ENCODE results near the gene TMEM87B. TPM values are rescaled to one million over a fixed set of nuclear protein-coding genes. Genes with fewer than 3 reads are reported as not detected.

TMEM87B gene
- total RNA-seq, 1 experiment from 2014 or later: 14.8 TPM

DNA sequence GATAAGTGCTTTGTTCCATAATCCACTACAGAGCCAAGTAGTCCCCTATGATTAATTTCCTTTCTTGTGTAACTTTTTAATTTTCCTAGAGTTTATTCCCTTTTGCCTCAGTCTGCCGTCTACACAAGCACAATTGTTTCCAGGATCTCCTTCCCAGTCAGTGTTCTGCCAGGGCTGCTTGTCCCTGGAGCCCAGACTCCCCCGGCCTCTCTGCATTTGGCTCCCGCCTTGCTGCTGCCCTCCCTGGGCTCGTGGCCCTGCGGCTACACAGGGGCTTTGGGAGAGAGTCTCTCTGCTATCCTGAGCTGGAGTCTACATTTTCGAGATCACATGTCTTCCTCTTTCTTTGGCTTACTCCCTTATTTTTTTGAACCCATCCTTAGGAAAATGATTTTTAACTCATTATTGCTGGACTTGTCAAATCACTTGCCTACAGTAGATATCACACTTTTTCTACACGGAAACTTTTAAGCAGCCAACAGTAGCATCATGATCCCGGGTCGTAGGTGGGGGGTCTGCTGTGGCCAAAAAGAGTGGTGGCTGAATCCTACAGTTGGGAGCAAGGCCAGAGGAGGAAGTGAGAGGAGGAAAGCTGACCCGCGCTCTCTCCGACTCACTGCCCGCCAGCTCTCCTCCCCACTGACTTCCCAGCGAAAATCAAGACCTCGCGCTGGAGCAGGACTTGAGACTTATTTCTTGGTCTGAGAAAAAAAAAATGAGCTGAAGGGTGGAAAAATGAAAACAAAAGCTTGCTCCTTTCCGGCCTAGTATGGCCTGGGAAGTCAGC, 92.5 kb downstream of the TMEM87B start:
- CTCF ChIA-PET: no interaction called here

More for the DNA sequence above, 92.5 kb downstream of the TMEM87B start:
- intact Hi-C loops (cut with micrococcal nuclease): no loop called here
- DNase-seq (ENCODE audit: low read depth, low spot score) (no peak), ATAC-seq (no peak)
- H3K9ac ChIP-seq (ENCODE audit: low read length): no peak overlapping the region
- POLR2A ChIA-PET: no interaction called here
- H3K36me3 ChIP-seq (ENCODE audit: control insufficient read depth in 1 of 2, insufficient read depth in 2 of 2, low read length in 2 of 2): no peaks in the 10 kb centered on the region
- no peaks in the 10 kb centered on the region for H3K27me3 ChIP-seq (ENCODE audit: insufficient read depth, low read length)
- no peaks in the 10 kb centered on the region for H3K9me3 ChIP-seq (ENCODE audit: control insufficient read depth in 1 of 2, insufficient read depth in 1 of 2, low read depth in 1 of 2, low read length in 2 of 2)
- H3K4me1 ChIP-seq (ENCODE audit: control insufficient read depth in 1 of 2, insufficient read depth in 2 of 2, low read length in 2 of 2): no peaks in the 10 kb centered on the region
- TF ChIP-seq EGR1 (IDR thresholded peaks at IDR 0.05; ENCODE audit: low read depth): no peak
- no peak for TF ChIP-seq REST (IDR thresholded peaks at IDR 0.05; ENCODE audit: low read depth)
- no peak for TF ChIP-seq POLR2A (IDR thresholded peaks at IDR 0.05; ENCODE audit: borderline replicate concordance, extremely low read depth, insufficient read depth, insufficient read length)
- TF ChIP-seq FOSL1 (IDR thresholded peaks at IDR 0.05; ENCODE audit: low read depth): no peak
- no peak for TF ChIP-seq JUND (IDR thresholded peaks at IDR 0.05)
- no peak for TF ChIP-seq ZBTB33 (IDR thresholded peaks at IDR 0.05; ENCODE audit: extremely low read depth, insufficient replicate concordance, low read length)
- no peak for TF ChIP-seq CTCF (IDR thresholded peaks at IDR 0.05 in 2 of 3, conservative IDR thresholded peaks at IDR 0.05 in 1 of 3; ENCODE audit: borderline replicate concordance in 1 of 3, insufficient read depth in 1 of 3, low read depth in 2 of 3, low read length in 2 of 3)
- TF ChIP-seq SP1 (IDR thresholded peaks at IDR 0.05; ENCODE audit: low read depth): no peak
- no peak for TF ChIP-seq EZH2phosphoT487 (IDR thresholded peaks at IDR 0.05; ENCODE audit: borderline replicate concordance)
- no peak for TF ChIP-seq RAD21 (IDR thresholded peaks at IDR 0.05; ENCODE audit: low read depth)
- no peak for TF ChIP-seq SIN3A (IDR thresholded peaks at IDR 0.05; ENCODE audit: low read depth)
- no peak for TF ChIP-seq EZH2 (IDR thresholded peaks at IDR 0.05)
- TF ChIP-seq ZNF274 (IDR thresholded peaks at IDR 0.05; ENCODE audit: low read depth, low read length): no peak
- no peak for TF ChIP-seq CBX3 (IDR thresholded peaks at IDR 0.05; ENCODE audit: low read depth)
- TF ChIP-seq CEBPB (IDR thresholded peaks at IDR 0.05; ENCODE audit: low read depth): no peak
- no peak for TF ChIP-seq TCF7L2 (IDR thresholded peaks at IDR 0.05; ENCODE audit: borderline replicate concordance, extremely low read depth, insufficient read depth, insufficient read length)
- no peak for TF ChIP-seq ZFX (IDR thresholded peaks at IDR 0.05)
- no peak for TF ChIP-seq YY1 (IDR thresholded peaks at IDR 0.05; ENCODE audit: extremely low read depth, insufficient replicate concordance, low read depth, low read length)
- TF ChIP-seq SRF (IDR thresholded peaks at IDR 0.05; ENCODE audit: low read depth): no peak
- no peak for TF ChIP-seq POLR2AphosphoS5 (IDR thresholded peaks at IDR 0.05; ENCODE audit: low read depth, low read length)
- no TSS peak for BruUV-seq (replicated peaks)
- H3K4me3 ChIP-seq (replicated peaks in 1 of 2; ENCODE audit: low read depth in 1 of 2, low read length in 2 of 2): no peak overlapping the region
- no peak overlapping the region for H3K4me2 ChIP-seq (ENCODE audit: low read length)
- H3K9me2 ChIP-seq (ENCODE audit: insufficient read depth): no peaks in the 10 kb centered on the region
- H3K79me2 ChIP-seq (ENCODE audit: insufficient read depth, low read length): no peaks in the 10 kb centered on the region
- no peak overlapping the region for H3K27ac ChIP-seq (ENCODE audit: low read depth, low read length)
- H2AFZ ChIP-seq (ENCODE audit: low read depth, low read length, poor library complexity, severe bottlenecking): no peak overlapping the region
- no peaks in the 10 kb centered on the region for H4K20me1 ChIP-seq (ENCODE audit: insufficient read depth)
- RAD21 ChIA-PET (ENCODE audit: low non-redundant PET in 1 of 2, low total read pairs in 2 of 2, uncharacterized antibody in 2 of 2, unreplicated experiment in 2 of 2): no interaction called here

Measured in HCT116 (cell line).